ENCODE measurements around the gene CST3. TPM values are rescaled to one million over a fixed set of nuclear protein-coding genes. Genes with fewer than 3 reads are reported as not detected.

Gene CST3
- total and polyA plus RNA-seq, 2 of the 8 experiments (the other 6 are each of a cell fraction or from before 2014, with no cell fraction given), result 53.2 to 184 TPM

DNA sequence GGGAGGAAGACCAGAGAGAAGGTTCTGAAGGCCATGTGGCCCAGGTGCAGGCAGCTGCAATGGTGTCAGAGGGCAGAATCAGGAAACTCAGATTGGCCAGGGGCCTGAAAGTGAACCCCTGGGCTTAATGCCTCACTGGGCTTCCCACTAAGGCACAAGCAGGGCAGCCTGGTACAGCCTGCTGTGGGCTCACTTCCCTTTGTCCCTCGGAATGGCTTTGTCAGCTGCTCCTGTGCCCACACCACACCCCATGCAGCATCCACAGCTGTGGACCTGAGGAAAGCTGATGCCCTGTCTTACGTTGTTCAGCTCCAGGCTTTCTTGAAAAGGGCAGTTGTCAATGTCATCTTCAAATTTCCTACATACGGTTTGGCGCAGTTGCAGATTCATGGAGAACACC lies 34.4 kb downstream of the CST3 start:
- no peaks in the 10 kb centered on the region for H3K36me3 ChIP-seq (ENCODE audit: control insufficient read depth in 2 of 4, insufficient read depth in 4 of 4, low read length in 3 of 4)
- H4K20me1 ChIP-seq (replicated peaks in 1 of 2; ENCODE audit: control insufficient read depth in 1 of 2, insufficient read depth in 2 of 2, low read length in 2 of 2), result no peaks in the 10 kb centered on the region
- H2AFZ ChIP-seq (ENCODE audit: low read length), result no peak overlapping the region
- no peak overlapping the region for H3K4ac ChIP-seq (replicated peaks; ENCODE audit: insufficient read length, low read depth, low read length)
- peak in 1 of 2 experiments; percentile 35 for DNase-seq (ENCODE audit: low read depth in 1 of 2, low spot score in 2 of 2)
- no peak for FAIRE-seq
- no peak overlapping the region for H4K91ac ChIP-seq (replicated peaks; ENCODE audit: insufficient read length, low read length)
- no peak overlapping the region for H4K8ac ChIP-seq (ENCODE audit: extremely low read depth, insufficient read depth, low read length)
- peak overlapping the region; percentile 38; the same call in 1 of the 2 replicates for H2BK20ac ChIP-seq (ENCODE audit: low read length)
- H2BK5ac ChIP-seq (ENCODE audit: low read depth, low read length), result no peak overlapping the region
- no peaks in the 10 kb centered on the region for H3K9me3 ChIP-seq (ENCODE audit: insufficient read depth in 2 of 2, low read depth in 1 of 2, low read length in 1 of 2)
- no peak overlapping the region for H3K9ac ChIP-seq (replicated peaks in 1 of 4; ENCODE audit: extremely low read depth in 1 of 4, low read depth in 3 of 4, low read length in 3 of 4)
- peaks cover 0 to 1% (median 0%) of the 10 kb centered on the region in 4 experiments; a peak in 1 of 7 replicates for H3K4me1 ChIP-seq (replicated peaks in 1 of 4; ENCODE audit: control insufficient read depth in 3 of 4, insufficient read depth in 4 of 4, low read length in 3 of 4)
- no peak overlapping the region for H3K14ac ChIP-seq (ENCODE audit: insufficient read length)
- no peak overlapping the region for H3K23ac ChIP-seq (ENCODE audit: insufficient read length)
- CTCF ChIA-PET (ENCODE audit: partially characterized antibody), result interaction anchor here (0.7 to 18.5 kb wide), 6 partner anchors 21 to 187 kb away, joined by 3 to 328 read pairs (median 4); partner anchors contain the start of genes CST11 and CSTL1
- no peaks in the 10 kb centered on the region for H3K79me1 ChIP-seq (ENCODE audit: low read depth, low read length)
- H2AK5ac ChIP-seq (ENCODE audit: low read depth, low read length), result peak overlapping the region; percentile 17; the same call in 1 of the 2 replicates
- no peak overlapping the region for H3K27ac ChIP-seq (ENCODE audit: low read depth, low read length)
- no peaks in the 10 kb centered on the region for H3K79me2 ChIP-seq (ENCODE audit: control insufficient read depth in 1 of 2, insufficient read depth in 2 of 2, low read length in 2 of 2)
- H4K5ac ChIP-seq (ENCODE audit: insufficient read length, low read depth, low read length), result no peak overlapping the region
- H3K4me2 ChIP-seq (ENCODE audit: insufficient read depth in 1 of 2, low read depth in 2 of 2, low read length in 2 of 2), result no peak overlapping the region
- 85% methylated on average over 4 of the region's 4 CpGs; no CpG with 5 or more reads in 1 of the 2 experiments for WGBS, 2 experiments (ENCODE audit: extremely low coverage in 1 of 2, insufficient coverage in 1 of 2, insufficient read length in 1 of 2, insufficient replicate concordance in 2 of 2, low coverage in 1 of 2, low lambda C conversion rate in 2 of 2, missing lambda C conversion rate in 1 of 2)
- POLR2A ChIA-PET (ENCODE audit: partially characterized antibody), result interaction anchor here (1.1 kb wide), 1 partner anchor 18 kb away, joined by 3 read pairs; no protein-coding TSS in a partner anchor
- no peak overlapping the region for H3K4me3 ChIP-seq (ENCODE audit: extremely low read depth in 1 of 4, insufficient read depth in 2 of 4, low read depth in 3 of 4, low read length in 4 of 4)
- no peak overlapping the region for H2BK120ac ChIP-seq (replicated peaks; ENCODE audit: low read depth, low read length)
- no peak overlapping the region for H3K18ac ChIP-seq (ENCODE audit: extremely low read depth, low read length)
- H2BK15ac ChIP-seq (ENCODE audit: low read length), result peak overlapping the region; percentile 67
- no peaks in the 10 kb centered on the region; a peak in 1 of 7 replicates for H3K27me3 ChIP-seq (replicated peaks in 1 of 4; ENCODE audit: control insufficient read depth in 3 of 4, extremely low read depth in 1 of 4, insufficient read depth in 3 of 4, low read length in 3 of 4)
- no peaks in the 10 kb centered on the region for H3K23me2 ChIP-seq (ENCODE audit: low read depth, low read length)
- no peak overlapping the region for H3K56ac ChIP-seq (replicated peaks; ENCODE audit: insufficient read length, low read depth, low read length)
- H2BK12ac ChIP-seq (ENCODE audit: low read depth, low read length), result no peak overlapping the region; the same call in 1 of the 2 replicates
- TF ChIP-seq RFX5 (IDR thresholded peaks at IDR 0.05; ENCODE audit: borderline replicate concordance, low read depth, low read length) (no peak), SP2 (IDR thresholded peaks at IDR 0.05; ENCODE audit: low read length) (no peak), HDAC6 (IDR thresholded peaks at IDR 0.05; ENCODE audit: low read depth, low read length) (no peak), SIX5 (IDR thresholded peaks at IDR 0.05; ENCODE audit: low read depth, low read length) (no peak), GTF2F1 (IDR thresholded peaks at IDR 0.05; ENCODE audit: borderline replicate concordance, low read depth, low read length) (no peak), CBX5 (IDR thresholded peaks at IDR 0.05; ENCODE audit: low read depth, low read length) (no peak), SAP30 (IDR thresholded peaks at IDR 0.05; ENCODE audit: insufficient read depth, insufficient replicate concordance, low read length) (no peak), MAFK (IDR thresholded peaks at IDR 0.05; ENCODE audit: low read depth, low read length) (no peak), TAF1 (IDR thresholded peaks at IDR 0.05; ENCODE audit: low read depth, low read length) (no peak), BACH1 (IDR thresholded peaks at IDR 0.05; ENCODE audit: low read length) (no peak), NANOG (IDR thresholded peaks at IDR 0.05; ENCODE audit: insufficient read depth, low read depth, low read length, poor library complexity, severe bottlenecking) (no peak)
- TF ChIP-seq, protein P1, sequence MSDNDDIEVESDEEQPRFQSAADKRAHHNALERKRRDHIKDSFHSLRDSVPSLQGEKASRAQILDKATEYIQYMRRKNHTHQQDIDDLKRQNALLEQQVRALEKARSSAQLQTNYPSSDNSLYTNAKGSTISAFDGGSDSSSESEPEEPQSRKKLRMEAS (IDR thresholded peaks at IDR 0.05), result no peak

Data from H1 (cell line).